ENCODE measurements around the gene EXOC8. TPM values are rescaled to one million over a fixed set of nuclear protein-coding genes. Genes with fewer than 3 reads are reported as not detected.

EXOC8 gene
- total RNA-seq, 1 experiment from 2014 or later = 11.3 TPM

GRCh38 chr1:231386466-231386865 is 48.8 kb upstream of the EXOC8 start:
- Mint-ChIP-seq H3K4me3 (no peak overlapping the region), H3K9me3 (no peaks in the 10 kb centered on the region), H3K36me3 (no peaks in the 10 kb centered on the region), H3K27ac (no peak overlapping the region), H3K27me3 (ENCODE audit: low read depth) (no peaks in the 10 kb centered on the region), H3K4me1 (no peaks in the 10 kb centered on the region)
- CTCF ChIA-PET = no interaction called here
- POLR2A ChIA-PET = interaction anchor here (0.6 kb wide), 1 partner anchor 12 kb away, joined by 3 read pairs; no protein-coding TSS in a partner anchor
- TF ChIP-seq GRHL2 (CRISPR knock-in tag; IDR thresholded peaks at IDR 0.05; ENCODE audit: insufficient replicate concordance, severe bottlenecking) = no peak
- TF ChIP-seq NR1H2 (CRISPR knock-in tag; IDR thresholded peaks at IDR 0.05) = no peak
- no peak for TF ChIP-seq ZNF532 (CRISPR knock-in tag; IDR thresholded peaks at IDR 0.05; ENCODE audit: borderline replicate concordance)
- no peak for TF ChIP-seq FOXP4 (CRISPR knock-in tag; IDR thresholded peaks at IDR 0.05)
- no peak for TF ChIP-seq MXD4 (CRISPR knock-in tag; IDR thresholded peaks at IDR 0.05; ENCODE audit: borderline replicate concordance)
- no peak for TF ChIP-seq E2F4 (CRISPR knock-in tag; IDR thresholded peaks at IDR 0.05; ENCODE audit: borderline replicate concordance, low read depth)
- TF ChIP-seq CBFB (CRISPR knock-in tag; IDR thresholded peaks at IDR 0.05; ENCODE audit: low read depth) = no peak
- TF ChIP-seq ZNF138 (CRISPR knock-in tag; conservative IDR thresholded peaks at IDR 0.05) = no peak
- TF ChIP-seq ZNF425 (CRISPR knock-in tag; conservative IDR thresholded peaks at IDR 0.05) = no peak
- no peak for DNase-seq (ENCODE audit: low spot score)
- ATAC-seq = no peak

GRCh38 chr1:231385416-231385748 is 47.7 kb upstream of the EXOC8 start:
- Mint-ChIP-seq H3K27ac (no peak overlapping the region), H3K9me3 (no peaks in the 10 kb centered on the region), H3K4me1 (no peaks in the 10 kb centered on the region), H3K4me3 (no peak overlapping the region), H3K36me3 (no peaks in the 10 kb centered on the region), H3K27me3 (ENCODE audit: low read depth) (no peaks in the 10 kb centered on the region)
- no peak for ATAC-seq
- POLR2A ChIA-PET = no interaction called here
- CTCF ChIA-PET = no interaction called here
- no peak for DNase-seq (ENCODE audit: low spot score)
- TF ChIP-seq MLX (CRISPR knock-in tag; IDR thresholded peaks at IDR 0.05) (no peak), OVOL2 (CRISPR knock-in tag; IDR thresholded peaks at IDR 0.05; ENCODE audit: borderline replicate concordance) (no peak), PRDM15 (CRISPR knock-in tag; IDR thresholded peaks at IDR 0.05) (no peak), USF2 (CRISPR knock-in tag; IDR thresholded peaks at IDR 0.05) (no peak), PREB (CRISPR knock-in tag; IDR thresholded peaks at IDR 0.05; ENCODE audit: borderline replicate concordance) (no peak), NR2C2 (CRISPR knock-in tag; IDR thresholded peaks at IDR 0.05) (no peak), ELF4 (CRISPR knock-in tag; IDR thresholded peaks at IDR 0.05; ENCODE audit: low read depth) (no peak), KAT7 (CRISPR knock-in tag; IDR thresholded peaks at IDR 0.05; ENCODE audit: borderline replicate concordance) (no peak)

Measured in WTC11 (cell line).